ENCODE measurements around the gene GABARAPL2.

GABARAPL2 gene

GRCh38 chr16:75614066-75614897 lies 48.1 kb downstream of the GABARAPL2 start:
- no peaks in the 10 kb centered on the region for H3K9me3 ChIP-seq (ENCODE audit: control insufficient read depth, insufficient read depth, low read depth, low read length)
- H3K27ac ChIP-seq (ENCODE audit: extremely low read depth, low read depth, low read length), result no peak overlapping the region
- ChIA-PET POLR2A (no interaction called here), CTCF (interaction anchor here (0.6 to 1.9 kb wide), 2 partner anchors 149 to 382 kb away, joined by 3 to 4 read pairs; partner anchors contain the start of gene TMEM170A)
- peaks cover 41 to 97% of the 10 kb centered on the region in 2 experiments for H3K36me3 ChIP-seq (ENCODE audit: control insufficient read depth in 2 of 2, insufficient read depth in 1 of 2, low read length in 2 of 2)
- no peaks in the 10 kb centered on the region for H3K4me1 ChIP-seq (ENCODE audit: control insufficient read depth, insufficient read depth, low read length)
- H3K4me3 ChIP-seq (ENCODE audit: low read depth, low read length), result no peak overlapping the region
- TF ChIP-seq ZNF701 (tag by site-specific recombination; IDR thresholded peaks at IDR 0.05), result no peak
- TF ChIP-seq PRDM10 (tag by site-specific recombination; IDR thresholded peaks at IDR 0.05), result 0 out of 2 replicates have a peak, but pooled peaks have one; percentile 13

- Histone ChIP-seq H3K27ac (ENCODE audit: extremely low read depth, low read depth, low read length) (no peak overlapping the region), H3K9me3 (ENCODE audit: control insufficient read depth, insufficient read depth, low read depth, low read length) (no peaks in the 10 kb centered on the region), H3K4me3 (ENCODE audit: low read depth, low read length) (no peak overlapping the region), H3K36me3 (ENCODE audit: control insufficient read depth in 2 of 2, insufficient read depth in 1 of 2, low read length in 2 of 2) (peaks cover 40 to 97% of the 10 kb centered on the region in 2 experiments), H3K4me1 (ENCODE audit: control insufficient read depth, insufficient read depth, low read length) (no peaks in the 10 kb centered on the region)
- POLR2A ChIA-PET, result interaction anchor here (0.7 kb wide), 1 partner anchor 160 kb away, joined by 3 read pairs; no protein-coding TSS in a partner anchor
- CTCF ChIA-PET, result interaction anchor here (1.1 kb wide), 1 partner anchor 123 kb away, joined by 4 read pairs; no protein-coding TSS in a partner anchor
- TF ChIP-seq ZNF280D (tag by site-specific recombination; IDR thresholded peaks at IDR 0.05), result no peak
- TF ChIP-seq PRDM2 (tag by site-specific recombination; IDR thresholded peaks at IDR 0.05; ENCODE audit: borderline replicate concordance), result no peak
- no peak for TF ChIP-seq ZNF214 (tag by site-specific recombination; IDR thresholded peaks at IDR 0.05; ENCODE audit: borderline replicate concordance)
- TF ChIP-seq ZNF239 (tag by site-specific recombination; IDR thresholded peaks at IDR 0.05), result no peak
- TF ChIP-seq HOXA7 (CRISPR knock-in tag; IDR thresholded peaks at IDR 0.05; ENCODE audit: borderline replicate concordance), result no peak
- TF ChIP-seq ZFP69B (tag by site-specific recombination; IDR thresholded peaks at IDR 0.05), result no peak
- TF ChIP-seq MZF1 (tag by site-specific recombination; IDR thresholded peaks at IDR 0.05; ENCODE audit: borderline replicate concordance), result no peak
- TF ChIP-seq ZNF223 (tag by site-specific recombination; IDR thresholded peaks at IDR 0.05), result no peak
- TF ChIP-seq EGR2 (tag by site-specific recombination; IDR thresholded peaks at IDR 0.05; ENCODE audit: low read depth), result no peak
Measured at GRCh38 chr16:75615619-75616018, 49.4 kb downstream of the GABARAPL2 start.

All from HEK293 (cell line).